Astrocyte (in vitro differentiated cells and primary cell): ENCODE measurements around the gene ANO3.
"Not testable (repeated sequence)": the region's sequence is repeated elsewhere in the genome, so short reads cannot be mapped to it uniquely, and the experiment has no call there.

Experiments used
- EZH2 ChIP-seq: IDR thresholded peaks from 2 replicates; pipeline ENCODE4 v1.6.1; 2012; ENCODE audit warnings: mild to moderate bottlenecking, low read length, inconsistent platforms; ENCODE audit not compliant: insufficient read depth
- TF ChIP-seq, protein P1 (sequence below): IDR thresholded peaks from 2 replicates; pipeline ENCODE4 v1.5.1; 2011; ENCODE audit warnings: low read depth, mild to moderate bottlenecking, inconsistent platforms, low read length, moderate library complexity; ENCODE audit not compliant: insufficient read depth

DNA sequence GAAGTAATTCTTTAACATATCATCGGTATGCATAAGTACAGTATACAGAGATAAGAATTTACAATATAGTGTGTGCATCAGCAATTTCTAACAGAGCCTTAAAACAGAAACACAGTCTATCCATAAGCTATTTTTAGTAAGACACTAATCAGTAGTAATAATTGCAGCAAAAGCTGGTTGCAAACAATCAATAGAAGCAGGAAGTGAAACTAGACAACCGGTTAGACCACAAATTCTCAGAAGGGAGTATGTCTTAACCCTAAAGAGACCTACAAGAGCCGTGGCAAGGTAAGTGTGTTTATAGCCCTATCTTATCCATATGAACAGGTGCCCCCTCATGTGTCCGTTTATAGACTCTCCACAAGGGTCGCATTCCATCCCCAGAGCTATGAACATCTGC is 15.6 kb upstream of the ANO3 start:
- TF ChIP-seq, protein P1, sequence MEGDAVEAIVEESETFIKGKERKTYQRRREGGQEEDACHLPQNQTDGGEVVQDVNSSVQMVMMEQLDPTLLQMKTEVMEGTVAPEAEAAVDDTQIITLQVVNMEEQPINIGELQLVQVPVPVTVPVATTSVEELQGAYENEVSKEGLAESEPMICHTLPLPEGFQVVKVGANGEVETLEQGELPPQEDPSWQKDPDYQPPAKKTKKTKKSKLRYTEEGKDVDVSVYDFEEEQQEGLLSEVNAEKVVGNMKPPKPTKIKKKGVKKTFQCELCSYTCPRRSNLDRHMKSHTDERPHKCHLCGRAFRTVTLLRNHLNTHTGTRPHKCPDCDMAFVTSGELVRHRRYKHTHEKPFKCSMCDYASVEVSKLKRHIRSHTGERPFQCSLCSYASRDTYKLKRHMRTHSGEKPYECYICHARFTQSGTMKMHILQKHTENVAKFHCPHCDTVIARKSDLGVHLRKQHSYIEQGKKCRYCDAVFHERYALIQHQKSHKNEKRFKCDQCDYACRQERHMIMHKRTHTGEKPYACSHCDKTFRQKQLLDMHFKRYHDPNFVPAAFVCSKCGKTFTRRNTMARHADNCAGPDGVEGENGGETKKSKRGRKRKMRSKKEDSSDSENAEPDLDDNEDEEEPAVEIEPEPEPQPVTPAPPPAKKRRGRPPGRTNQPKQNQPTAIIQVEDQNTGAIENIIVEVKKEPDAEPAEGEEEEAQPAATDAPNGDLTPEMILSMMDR, result not testable (repeated sequence)
- not testable (repeated sequence) for TF ChIP-seq EZH2
